Placental epithelial cell (primary cell): ENCODE measurements around the gene ZNF418. TPM values are rescaled to one million over a fixed set of nuclear protein-coding genes. Genes with fewer than 3 reads are reported as not detected.

Experiments used
- total RNA-seq: library from RNA; depleted of rRNA; stranded (reverse); fragments of >200 nt; gene quantifications from 2 replicates; pipeline ENCODE4 v1.2.3, GENCODE V29; 2012

ZNF418 gene
- 5.5 and 11.4 TPM in 2 replicates for total RNA-seq

GRCh38 chr19:57934820-57935665 is at the start of gene ZNF418:
ZNF418 (minus strand) TSS chr19:57935402; CDS start chr19:57933822, 1,580 bp downstream.

GRCh38 chr19:57974434-57974833 is 39.2 kb upstream of the ZNF418 start, which contains the start of gene C19orf18:
C19orf18 (minus strand) TSS chr19:57974534; CDS start chr19:57974432, 102 bp downstream.

GRCh38 chr19:57947419-57948134 is 12.4 kb upstream of the ZNF418 start, which contains the start of gene ZNF256:
ZNF256 (minus strand) TSS chr19:57947706; CDS start chr19:57947474, 232 bp downstream.

GRCh38 chr19:57916168-57916995 is 18.8 kb downstream of the ZNF418 start, which contains the start of gene ZNF417:
ZNF417 (minus strand) TSS chr19:57916592; CDS start chr19:57916411, 181 bp downstream.

GRCh38 chr19:57888560-57889231 is 46.5 kb downstream of the ZNF418 start, which contains the start of gene ZNF814:
ZNF814 (minus strand) TSS chr19:57889037; CDS start chr19:57888802, 235 bp downstream.

Other genes starting within 250 kb of the ZNF418 start
- 5.1 and 14.9 TPM in 2 replicates for gene ZNF154, start 226.2 kb downstream of the ZNF418 start, total RNA-seq
- gene ZNF671, start 207.8 kb downstream of the ZNF418 start, total RNA-seq = 12.5 and 12.6 TPM in 2 replicates
- 20.5 and 22.4 TPM in 2 replicates for gene ZNF776, start 188.6 kb downstream of the ZNF418 start, total RNA-seq
- 17.0 and 22.4 TPM in 2 replicates for gene ZNF586, start 165.7 kb downstream of the ZNF418 start, total RNA-seq
- 9.0 and 22.1 TPM in 2 replicates for gene ZNF552, start 120.5 kb downstream of the ZNF418 start, total RNA-seq
- 20.9 and 25.1 TPM in 2 replicates for gene ZNF587B, start 105.1 kb downstream of the ZNF418 start, total RNA-seq
- gene ZNF587, start 85.5 kb downstream of the ZNF418 start, total RNA-seq = 43.1 and 51.8 TPM in 2 replicates
- gene ZNF814, start 46.4 kb downstream of the ZNF418 start, total RNA-seq = 20.0 and 22.0 TPM in 2 replicates
- gene ZNF417, start 18.8 kb downstream of the ZNF418 start, total RNA-seq = 24.4 and 35.3 TPM in 2 replicates
- gene ZNF256, start 12.3 kb upstream of the ZNF418 start, total RNA-seq = 4.9 and 7.1 TPM in 2 replicates
- not detected in 2 replicates for gene C19orf18, start 39.1 kb upstream of the ZNF418 start, total RNA-seq
- 27.9 and 40.6 TPM in 2 replicates for gene ZNF606, start 67.4 kb upstream of the ZNF418 start, total RNA-seq
- gene ZSCAN1, start 98.6 kb upstream of the ZNF418 start, total RNA-seq = not detected in 2 replicates
- gene ZNF135, start 123.9 kb upstream of the ZNF418 start, total RNA-seq = 6.4 and 9.4 TPM in 2 replicates
- 39.7 and 53.8 TPM in 2 replicates for gene ZSCAN18, start 162.8 kb upstream of the ZNF418 start, total RNA-seq
- gene ZNF329, start 215.4 kb upstream of the ZNF418 start, total RNA-seq = 14.1 and 17.7 TPM in 2 replicates
- gene ZNF274, start 247.7 kb upstream of the ZNF418 start, total RNA-seq = 28.3 and 30.6 TPM in 2 replicates